Astrocyte of the cerebellum (primary cell): ENCODE measurements around the gene NUSAP1.
"Not testable (repeated sequence)": the region's sequence is repeated elsewhere in the genome, so short reads cannot be mapped to it uniquely, and the experiment has no call there.

ENCODE experiments used
- DNase-seq: peaks from one replicate; pipeline ENCODE4 v3.0.0-alpha.2; 2011; ENCODE audit warnings: low read depth
- H3K4me3 ChIP-seq: 2 replicates; pipeline ENCODE4 v1.5.1; 2011; ENCODE audit warnings: mild to moderate bottlenecking, low read depth, low read length, moderate library complexity
- in situ Hi-C: cut with HindIII; loops from 2 replicates; pipeline ENCODE4 v1.10.0; 2017; ENCODE audit warnings: low sequenced_read_pairs
- TF ChIP-seq, protein P1 (sequence below): IDR thresholded peaks from 2 replicates; pipeline ENCODE4 v1.5.1; 2012; ENCODE audit warnings: low read length, low read depth, moderate library complexity, mild to moderate bottlenecking; ENCODE audit errors: missing control alignments

Gene NUSAP1

DNA sequence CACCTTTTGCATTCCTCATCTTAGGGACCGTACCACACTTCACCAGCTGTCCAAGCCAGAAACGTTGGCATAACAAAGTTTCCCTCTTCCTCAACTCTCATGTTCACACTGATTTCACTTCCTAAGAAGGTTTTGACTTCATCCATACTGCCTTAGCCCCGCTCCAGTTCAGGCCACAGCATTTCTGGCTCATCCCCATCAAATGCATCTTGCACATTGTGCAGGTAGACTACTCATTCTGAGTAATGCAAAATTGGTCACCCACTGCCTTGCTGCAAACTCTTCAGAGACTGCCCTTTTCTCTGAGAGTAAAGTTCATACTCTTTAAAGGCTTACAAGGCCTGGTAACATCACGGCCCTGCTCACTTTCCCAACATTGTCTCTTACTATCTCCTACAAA lies 8.8 kb downstream of the NUSAP1 start:
- DNase-seq = no peak
- H3K4me3 ChIP-seq = no peak overlapping the region
- TF ChIP-seq, protein P1, sequence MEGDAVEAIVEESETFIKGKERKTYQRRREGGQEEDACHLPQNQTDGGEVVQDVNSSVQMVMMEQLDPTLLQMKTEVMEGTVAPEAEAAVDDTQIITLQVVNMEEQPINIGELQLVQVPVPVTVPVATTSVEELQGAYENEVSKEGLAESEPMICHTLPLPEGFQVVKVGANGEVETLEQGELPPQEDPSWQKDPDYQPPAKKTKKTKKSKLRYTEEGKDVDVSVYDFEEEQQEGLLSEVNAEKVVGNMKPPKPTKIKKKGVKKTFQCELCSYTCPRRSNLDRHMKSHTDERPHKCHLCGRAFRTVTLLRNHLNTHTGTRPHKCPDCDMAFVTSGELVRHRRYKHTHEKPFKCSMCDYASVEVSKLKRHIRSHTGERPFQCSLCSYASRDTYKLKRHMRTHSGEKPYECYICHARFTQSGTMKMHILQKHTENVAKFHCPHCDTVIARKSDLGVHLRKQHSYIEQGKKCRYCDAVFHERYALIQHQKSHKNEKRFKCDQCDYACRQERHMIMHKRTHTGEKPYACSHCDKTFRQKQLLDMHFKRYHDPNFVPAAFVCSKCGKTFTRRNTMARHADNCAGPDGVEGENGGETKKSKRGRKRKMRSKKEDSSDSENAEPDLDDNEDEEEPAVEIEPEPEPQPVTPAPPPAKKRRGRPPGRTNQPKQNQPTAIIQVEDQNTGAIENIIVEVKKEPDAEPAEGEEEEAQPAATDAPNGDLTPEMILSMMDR = no peak
- in situ Hi-C loops = no loop called here

DNA sequence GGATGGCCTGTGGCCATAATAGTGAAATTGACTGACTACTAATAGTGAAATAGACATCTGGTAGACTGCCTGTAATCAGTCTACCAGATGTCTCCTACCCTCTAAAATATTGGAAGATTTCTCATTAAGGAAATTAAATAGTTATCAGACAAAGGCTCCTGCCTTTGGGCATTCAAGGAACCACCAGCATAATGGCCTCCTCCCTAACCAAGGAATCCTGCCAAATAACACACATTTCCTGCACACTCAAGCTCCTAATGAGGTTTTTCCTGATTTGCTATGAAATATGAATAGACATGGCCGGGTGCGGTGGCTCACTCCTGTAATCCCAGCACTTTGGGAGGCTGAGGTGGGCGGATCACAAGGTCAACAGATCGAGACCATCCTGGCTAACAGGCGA lies 14.6 kb downstream of the NUSAP1 start:
- no peak for DNase-seq
- TF ChIP-seq, protein P1 = no peak
- in situ Hi-C loops = no loop called here
- H3K4me3 ChIP-seq = no peak overlapping the region

DNA sequence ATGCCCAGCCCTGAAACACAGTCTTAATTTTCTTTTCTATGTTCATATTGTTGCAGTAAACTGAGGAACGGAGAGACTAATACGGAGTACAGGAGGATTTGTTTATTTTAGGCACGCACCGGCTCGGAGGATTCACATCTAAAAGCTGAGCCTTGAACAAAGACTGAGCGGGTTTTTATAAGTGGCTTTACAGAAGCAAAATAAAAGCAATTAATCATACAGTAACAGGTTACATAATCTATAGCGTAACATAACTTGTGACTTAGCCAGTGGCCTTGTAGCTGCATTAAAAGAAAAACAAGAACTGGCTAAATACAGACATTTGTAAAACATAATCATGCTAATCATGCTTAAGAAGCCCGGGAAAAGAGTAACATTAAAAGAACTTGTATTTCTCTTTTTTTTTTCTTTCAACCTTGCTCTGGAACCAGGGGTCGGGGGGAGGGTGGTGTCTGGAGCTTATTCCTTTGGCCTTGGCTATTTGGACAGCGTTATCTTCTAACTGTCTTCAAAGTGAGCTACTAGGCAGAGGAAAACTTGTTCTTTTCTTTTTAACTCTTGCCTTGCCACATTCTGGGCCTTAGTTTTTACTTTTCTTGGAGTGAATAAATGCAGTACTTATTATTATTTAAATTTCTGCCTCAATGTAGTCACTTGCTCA lies 17.5 kb downstream of the NUSAP1 start:
- DNase-seq = no peak
- TF ChIP-seq, protein P1 = no peak
- in situ Hi-C loops = no loop called here
- H3K4me3 ChIP-seq = no peak overlapping the region

DNA sequence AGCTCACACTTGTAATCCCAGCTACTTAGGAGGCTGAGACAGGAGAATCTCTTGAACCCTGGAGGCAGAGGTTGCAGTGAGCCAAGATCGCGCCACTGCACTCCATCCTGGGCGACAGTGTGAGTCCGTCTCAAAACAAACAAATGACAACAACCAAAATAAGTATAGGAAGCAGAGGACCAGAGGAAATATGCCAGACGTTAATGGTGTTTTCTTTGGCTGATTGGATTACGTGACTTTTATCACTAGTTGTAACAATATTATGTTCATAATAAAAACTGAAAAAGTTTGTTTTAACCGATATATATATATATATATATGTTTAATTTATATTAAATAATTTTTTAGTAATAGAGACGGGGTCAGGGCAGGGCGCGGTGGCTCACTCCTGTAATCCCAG lies 21.7 kb downstream of the NUSAP1 start:
- DNase-seq = no peak
- TF ChIP-seq, protein P1 = no peak
- no peak overlapping the region for H3K4me3 ChIP-seq
- in situ Hi-C loops = no loop called here

DNA sequence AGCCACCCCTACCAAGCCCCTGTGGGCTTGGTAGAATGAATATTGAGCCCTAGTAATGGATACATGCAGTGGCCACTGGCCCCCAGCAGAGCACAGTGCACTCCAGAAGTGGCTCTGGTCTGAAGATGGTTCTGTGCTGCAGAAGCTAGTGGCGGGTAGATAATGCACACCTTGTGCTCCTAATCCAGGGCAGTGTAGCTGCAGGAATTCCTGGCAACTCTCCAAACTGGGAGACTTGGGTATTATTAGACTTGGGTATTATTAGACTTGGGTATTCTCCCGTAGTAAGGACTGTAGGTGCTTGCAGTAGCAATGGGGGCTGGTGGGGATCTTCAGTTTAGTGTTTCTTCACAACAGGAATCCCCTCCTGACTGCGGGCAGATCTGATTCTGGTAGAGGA lies 34.7 kb downstream of the NUSAP1 start:
- TF ChIP-seq, protein P1 = no peak
- no peak for DNase-seq
- H3K4me3 ChIP-seq = no peak overlapping the region
- in situ Hi-C loops = no loop called here

DNA sequence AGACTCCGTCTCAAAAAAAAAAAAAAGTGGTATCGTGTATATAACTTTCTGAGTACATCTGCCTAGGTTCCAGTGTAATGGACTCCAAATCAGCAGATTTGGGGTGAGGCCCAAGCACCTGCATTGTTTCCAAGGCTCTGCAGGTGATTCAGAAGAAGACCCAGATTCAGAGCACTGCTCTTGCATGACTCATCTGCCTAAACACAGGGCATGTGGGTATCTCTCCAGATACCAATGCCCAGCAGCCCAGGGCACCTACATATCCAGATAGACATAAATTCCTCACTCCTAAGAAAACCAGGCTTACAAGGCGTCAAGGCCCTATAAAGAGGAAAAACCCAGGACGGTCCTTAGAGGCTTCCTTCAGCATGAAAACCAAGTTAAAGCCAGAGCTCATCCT lies 45.3 kb downstream of the NUSAP1 start:
- TF ChIP-seq, protein P1 = no peak
- H3K4me3 ChIP-seq = no peak overlapping the region
- in situ Hi-C loops = no loop called here
- no peak for DNase-seq

DNA sequence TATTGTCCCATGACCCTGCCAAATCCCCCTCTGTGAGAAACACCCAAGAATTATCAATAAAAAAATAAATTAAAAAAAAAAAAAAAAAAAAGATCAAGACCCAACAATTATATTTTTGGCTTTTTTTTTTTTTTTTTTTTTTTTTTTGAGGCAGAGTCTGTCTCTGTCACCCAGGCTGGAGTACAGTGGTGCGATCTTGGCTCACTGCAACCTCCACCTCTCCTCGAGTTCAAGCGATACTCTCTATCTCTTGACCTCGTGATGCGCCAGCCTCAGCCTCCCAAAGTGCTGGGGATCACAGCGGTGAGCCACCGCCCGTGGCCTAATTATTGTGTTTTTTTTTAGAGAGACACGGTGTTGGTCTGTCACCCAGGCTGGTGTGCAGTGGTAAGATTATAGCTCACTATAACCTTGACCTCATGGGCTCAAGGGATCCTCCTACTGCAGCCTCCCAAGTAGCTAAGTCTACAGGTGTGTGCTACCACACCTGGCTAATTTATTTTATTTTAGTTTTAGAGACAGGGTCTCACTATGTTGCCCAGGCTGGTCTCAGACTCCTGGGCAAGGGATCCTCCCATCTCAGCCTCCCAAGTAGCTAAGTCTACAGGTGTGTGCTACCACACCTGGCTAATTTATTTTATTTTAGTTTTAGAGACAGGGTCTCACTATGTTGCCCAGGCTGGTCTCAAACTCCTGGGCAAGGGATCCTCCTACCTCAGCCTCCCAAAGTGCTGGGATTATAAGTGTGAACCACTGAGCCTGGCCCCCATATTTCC lies 51.5 kb downstream of the NUSAP1 start:
- H3K4me3 ChIP-seq, in situ Hi-C loops, DNase-seq: not testable (repeated sequence)
